Activated naive CD4-positive, alpha-beta T cell treated with anti-CD3 and anti-CD28 coated beads, Interleukin-2, amount 50 U/mL, for 72 hours (primary cell): ENCODE data around the gene ZSCAN10. TPM values are rescaled to one million over a fixed set of nuclear protein-coding genes. Genes with fewer than 3 reads are reported as not detected.
"Not testable (repeated sequence)": the region's sequence is repeated elsewhere in the genome, so short reads cannot be mapped to it uniquely, and the experiment has no call there.

ENCODE experiments used
- ATAC-seq, 2 donors: fragments of 150-1000 bp; cut with Tn5 transposase; 2 replicates each; pipeline ENCODE4 v1.10.0; 2021; ENCODE audit warnings: mild to moderate bottlenecking in 2 of 2, moderate library complexity in 2 of 2
- DNase-seq, 2 donors: peaks; one replicate each; pipeline ENCODE4 v3.0.0; 2021 to 2022; ENCODE audit warnings: low spot score in 2 of 2
- H3K27ac Mint-ChIP-seq, 2 donors: one replicate each; pipeline ENCODE4 v1.8.0; 2022; ENCODE audit warnings: mild to moderate bottlenecking in 2 of 2, mixed read lengths in 2 of 2
- H3K36me3 Mint-ChIP-seq, 2 donors: one replicate each; pipeline ENCODE4 v1.8.0; 2022; ENCODE audit warnings: mixed read lengths in 2 of 2
- H3K9me3 Mint-ChIP-seq, 2 donors: one replicate each; pipeline ENCODE4 v1.8.0; 2022; ENCODE audit warnings: mixed read lengths in 2 of 2
- total RNA-seq, 2 donors: library from RNA; stranded (reverse); gene quantifications; one replicate each; pipeline ENCODE4 v1.2.3, GENCODE V29; 2022

ZSCAN10 gene
- under 1 TPM; 0.14 to 0.68 TPM for total RNA-seq

DNA sequence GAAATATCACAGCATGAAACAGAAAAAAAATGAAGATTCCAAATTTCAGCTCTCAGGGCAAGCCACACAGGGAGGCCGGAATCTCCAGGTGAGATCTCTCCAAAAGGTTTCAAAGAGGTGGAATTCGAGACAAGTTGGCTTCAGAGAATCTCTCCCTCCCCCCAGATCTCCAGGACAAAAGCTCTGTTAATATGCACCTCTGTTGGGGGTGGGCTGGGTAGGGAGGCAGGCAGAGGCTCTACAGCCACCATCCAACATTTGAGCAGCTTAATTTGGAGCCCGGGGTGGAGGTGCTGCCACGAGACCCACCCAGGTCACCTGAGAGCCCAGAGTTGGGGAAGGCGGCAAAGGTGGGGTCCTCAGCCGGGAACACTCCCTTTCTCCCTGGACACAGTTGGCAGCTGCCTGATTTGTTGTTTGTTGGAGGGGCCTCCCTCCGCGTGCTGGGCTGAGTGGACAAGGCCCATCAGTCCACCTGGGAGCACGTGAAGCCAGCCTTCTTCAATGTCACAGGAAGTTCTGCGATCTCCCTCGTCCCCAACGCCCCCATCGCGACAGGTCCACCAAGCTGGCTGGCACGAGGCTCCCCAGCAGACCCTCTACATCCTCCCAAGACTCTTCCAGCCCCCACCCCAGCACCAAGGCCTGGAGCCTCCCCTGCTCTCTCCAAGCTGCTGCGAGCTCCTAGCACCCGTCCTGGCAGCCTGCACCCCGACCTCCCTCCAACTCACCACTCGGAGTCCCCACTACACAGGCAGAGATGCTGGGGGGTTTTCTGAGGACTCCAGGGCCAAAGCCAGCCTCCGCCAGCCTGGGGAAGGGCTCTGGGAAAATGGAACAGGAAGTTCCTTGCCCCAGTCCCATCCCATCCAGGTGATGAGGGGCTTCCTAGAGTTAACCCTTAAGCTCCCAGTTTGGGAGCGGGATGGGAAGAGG is at the start of gene ZSCAN10:
Gene ZSCAN10 (minus strand): TSS at position 836 of the 936 bp plus-strand sequence. CDS start 6,357 bp downstream, outside the sequence.
- Mint-ChIP-seq H3K9me3 (no peaks in the 10 kb centered on the region), H3K36me3 (no peaks in the 10 kb centered on the region), H3K27ac (peak within 1 kb of the TSS; percentile 81 to 88)
- no peak for DNase-seq
- ATAC-seq: no peak

- no peak for DNase-seq
- no peaks in the 10 kb centered on the region for H3K9me3 Mint-ChIP-seq
- H3K36me3 Mint-ChIP-seq: no peaks in the 10 kb centered on the region
- no peak for ATAC-seq
- H3K27ac Mint-ChIP-seq: peak overlapping the region in 1 of 2 donors; percentile 95
Measured at GRCh38 chr16:3148256-3149192, 49.4 kb upstream of the ZSCAN10 start.

- H3K9me3 Mint-ChIP-seq: no peaks in the 10 kb centered on the region
- H3K36me3 Mint-ChIP-seq: peaks cover 0 to under 1% of the 10 kb centered on the region in 2 donors
- H3K27ac Mint-ChIP-seq: no peak overlapping the region
- DNase-seq (no peak), ATAC-seq (no peak)
Measured at GRCh38 chr16:3147757-3148104, 48.6 kb upstream of the ZSCAN10 start.

- Mint-ChIP-seq H3K27ac (no peak overlapping the region), H3K36me3 (peaks cover 0 to 5% of the 10 kb centered on the region in 2 donors), H3K9me3 (no peaks in the 10 kb centered on the region)
- ATAC-seq (no peak), DNase-seq (no peak)
Measured at GRCh38 chr16:3147046-3147756, 48.1 kb upstream of the ZSCAN10 start.

- ATAC-seq (no peak), DNase-seq (no peak)
- Mint-ChIP-seq H3K36me3 (peaks cover 0 to 5% of the 10 kb centered on the region in 2 donors), H3K9me3 (no peaks in the 10 kb centered on the region), H3K27ac (no peak overlapping the region)
Measured at GRCh38 chr16:3145660-3146059, 46.6 kb upstream of the ZSCAN10 start.

- Mint-ChIP-seq H3K9me3 (no peaks in the 10 kb centered on the region), H3K36me3 (peaks cover 0 to 5% of the 10 kb centered on the region in 2 donors), H3K27ac (no peak overlapping the region)
- ATAC-seq: no peak
- no peak for DNase-seq
Measured at GRCh38 chr16:3145151-3145550, 46.1 kb upstream of the ZSCAN10 start.

DNA sequence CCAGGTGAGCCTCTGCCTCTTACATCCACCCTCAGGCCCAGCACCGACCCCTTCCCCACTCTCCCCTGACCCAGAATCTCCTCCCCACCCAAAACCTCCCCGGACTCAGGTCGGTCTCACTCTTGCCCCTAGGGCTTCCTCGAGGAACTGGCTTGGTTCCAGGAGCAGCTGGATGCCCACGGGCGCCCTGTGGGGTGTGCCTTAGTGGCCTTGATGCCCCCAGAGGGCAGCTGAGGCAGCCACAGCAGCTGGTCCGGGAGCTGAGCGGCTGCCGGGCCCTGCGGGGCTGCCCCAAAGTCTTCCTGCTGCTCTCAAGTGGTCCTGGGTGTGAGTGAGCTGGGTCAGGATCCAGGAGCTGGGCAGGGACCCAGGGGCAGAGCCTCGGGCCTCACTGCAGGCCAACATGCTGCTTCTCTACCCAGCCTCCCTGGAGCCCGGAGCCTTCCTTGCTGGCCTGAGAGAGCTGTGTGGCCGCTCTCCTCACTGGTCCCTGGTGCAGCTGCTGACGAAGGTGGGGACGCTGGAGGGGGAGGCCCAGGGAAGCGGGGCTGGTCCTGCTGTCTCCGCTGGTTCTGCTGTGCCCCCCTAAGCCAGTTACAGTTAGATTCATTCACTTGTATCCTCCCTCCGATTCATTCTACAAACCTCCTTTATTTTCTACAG is 45.4 kb upstream of the ZSCAN10 start:
- no peaks in the 10 kb centered on the region for H3K9me3 Mint-ChIP-seq
- peaks cover 0 to 5% of the 10 kb centered on the region in 2 donors for H3K36me3 Mint-ChIP-seq
- ATAC-seq: no peak
- H3K27ac Mint-ChIP-seq: no peak overlapping the region
- DNase-seq: no peak

GRCh38 chr16:3143598-3144320 is 44.7 kb upstream of the ZSCAN10 start:
- H3K36me3 Mint-ChIP-seq: peaks cover 0 to 5% of the 10 kb centered on the region in 2 donors
- ATAC-seq (no peak), DNase-seq (no peak)
- H3K27ac Mint-ChIP-seq: no peak overlapping the region
- H3K9me3 Mint-ChIP-seq: no peaks in the 10 kb centered on the region

- DNase-seq: no peak
- H3K9me3 Mint-ChIP-seq: no peaks in the 10 kb centered on the region
- H3K27ac Mint-ChIP-seq: no peak overlapping the region
- peaks cover 0 to 5% of the 10 kb centered on the region in 2 donors for H3K36me3 Mint-ChIP-seq
- no peak for ATAC-seq
Measured at GRCh38 chr16:3143189-3143588, 44.1 kb upstream of the ZSCAN10 start.

- H3K27ac Mint-ChIP-seq: no peak overlapping the region
- peaks cover 0 to 5% of the 10 kb centered on the region in 2 donors for H3K36me3 Mint-ChIP-seq
Measured at GRCh38 chr16:3142770-3143169, 43.7 kb upstream of the ZSCAN10 start.

GRCh38 chr16:3142327-3142726 is 43.2 kb upstream of the ZSCAN10 start:
- Mint-ChIP-seq H3K27ac (no peak overlapping the region), H3K9me3 (no peaks in the 10 kb centered on the region), H3K36me3 (peaks cover 0 to 5% of the 10 kb centered on the region in 2 donors)
- DNase-seq (no peak), ATAC-seq (no peak)

More at GRCh38 chr16:3142770-3143169, 43.7 kb upstream of the ZSCAN10 start:
- no peaks in the 10 kb centered on the region for H3K9me3 Mint-ChIP-seq
- ATAC-seq (no peak), DNase-seq (no peak)

DNA sequence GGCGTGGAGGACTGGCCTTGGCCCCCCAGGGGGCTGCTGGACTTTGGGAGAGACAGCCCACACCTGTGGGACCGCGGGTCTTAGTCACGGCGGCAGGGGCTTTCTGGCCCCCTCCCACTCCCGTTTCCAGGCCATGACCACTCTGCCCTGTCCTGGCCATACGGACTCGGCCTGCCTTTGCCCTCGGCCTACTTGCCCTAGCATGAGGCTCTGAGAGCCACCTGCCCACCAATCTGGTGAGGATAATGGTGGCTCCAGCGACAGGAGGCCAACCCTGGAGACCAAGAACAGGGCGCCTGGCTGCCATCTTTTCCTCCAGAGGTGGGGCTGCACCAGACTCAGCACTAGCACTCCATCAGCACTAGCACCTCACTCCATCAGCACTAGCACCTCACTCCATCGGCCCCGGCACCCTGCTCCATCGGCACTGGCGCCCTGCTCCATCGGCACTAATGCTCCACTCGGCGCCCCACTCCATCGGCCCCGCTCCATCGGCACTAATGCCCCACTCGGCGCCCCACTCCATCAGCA is 42.8 kb upstream of the ZSCAN10 start:
- no peaks in the 10 kb centered on the region for H3K9me3 Mint-ChIP-seq
- no peak for ATAC-seq
- DNase-seq: no peak
- H3K36me3 Mint-ChIP-seq: peaks cover 0 to 5% of the 10 kb centered on the region in 2 donors
- no peak overlapping the region for H3K27ac Mint-ChIP-seq

DNA sequence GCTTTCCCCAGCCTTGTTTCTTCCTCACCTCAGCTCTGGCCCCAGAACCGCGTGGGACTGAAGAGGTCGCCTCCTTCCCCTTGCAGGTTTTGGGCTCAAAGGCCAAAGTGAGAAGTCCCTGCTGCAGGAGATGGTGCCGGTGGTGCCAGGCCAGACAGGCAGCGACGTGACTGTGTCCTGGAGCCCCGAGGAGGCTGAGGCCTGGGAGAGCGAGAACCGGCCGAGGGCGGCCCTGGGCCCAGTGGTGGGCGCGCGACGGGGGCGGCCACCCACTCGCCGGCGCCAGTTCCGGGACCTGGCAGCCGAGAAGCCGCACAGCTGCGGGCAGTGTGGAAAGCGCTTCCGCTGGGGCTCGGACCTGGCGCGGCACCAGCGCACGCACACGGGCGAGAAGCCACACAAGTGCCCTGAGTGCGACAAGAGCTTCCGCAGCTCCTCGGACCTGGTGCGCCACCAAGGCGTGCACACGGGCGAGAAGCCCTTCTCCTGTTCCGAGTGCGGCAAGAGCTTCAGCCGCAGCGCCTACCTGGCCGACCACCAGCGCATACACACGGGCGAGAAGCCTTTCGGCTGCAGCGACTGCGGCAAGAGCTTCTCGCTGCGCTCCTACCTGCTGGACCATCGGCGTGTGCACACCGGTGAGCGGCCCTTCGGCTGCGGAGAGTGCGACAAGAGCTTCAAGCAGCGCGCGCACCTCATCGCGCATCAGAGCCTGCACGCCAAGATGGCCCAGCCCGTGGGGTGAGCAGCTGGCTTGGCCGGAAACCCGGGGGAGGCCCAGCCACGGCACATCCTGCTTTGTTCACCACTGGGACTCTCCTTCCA is 41.7 kb upstream of the ZSCAN10 start:
- no peak for DNase-seq
- peaks cover 0 to 5% of the 10 kb centered on the region in 2 donors for H3K36me3 Mint-ChIP-seq
- no peak overlapping the region for H3K27ac Mint-ChIP-seq
- ATAC-seq: no peak
- H3K9me3 Mint-ChIP-seq: no peaks in the 10 kb centered on the region

DNA sequence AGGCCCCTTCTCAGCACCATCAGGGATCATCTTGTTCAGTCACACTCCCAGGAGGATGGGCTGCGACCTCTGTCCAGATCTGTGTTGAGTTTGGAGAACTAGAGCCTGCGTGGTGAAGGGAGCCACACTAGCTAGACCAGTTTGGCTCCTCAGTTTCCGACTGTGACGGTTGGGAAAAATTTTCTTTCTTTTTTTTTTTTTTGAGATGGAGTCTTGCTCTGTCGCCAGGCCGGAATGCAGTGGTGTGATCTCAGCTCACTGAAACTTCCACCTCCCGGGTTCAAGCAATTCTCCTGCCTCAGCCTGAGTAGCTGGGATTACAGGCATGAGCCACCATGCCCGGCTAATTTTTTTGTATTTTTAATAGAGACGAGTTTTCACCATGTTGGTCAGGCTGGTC is 40.5 kb upstream of the ZSCAN10 start:
- H3K9me3 Mint-ChIP-seq, DNase-seq, H3K36me3 Mint-ChIP-seq, H3K27ac Mint-ChIP-seq, ATAC-seq: not testable (repeated sequence)
